GM12875 (cell line): Measurements from ENCODE around the gene ZNF768.

Source experiments
- H3K4me3 ChIP-seq: one replicate; pipeline ENCODE4 v1.5.1; 2011; ENCODE audit warnings: low read depth, low read length, control low read depth
- TF ChIP-seq, protein P1 (sequence below): IDR thresholded peaks from 2 replicates; pipeline ENCODE4 v1.5.1; 2011; ENCODE audit warnings: low read depth, mild to moderate bottlenecking, control low read depth, inconsistent platforms, low read length, moderate library complexity, borderline replicate concordance; ENCODE audit not compliant: insufficient read depth

Gene ZNF768

DNA sequence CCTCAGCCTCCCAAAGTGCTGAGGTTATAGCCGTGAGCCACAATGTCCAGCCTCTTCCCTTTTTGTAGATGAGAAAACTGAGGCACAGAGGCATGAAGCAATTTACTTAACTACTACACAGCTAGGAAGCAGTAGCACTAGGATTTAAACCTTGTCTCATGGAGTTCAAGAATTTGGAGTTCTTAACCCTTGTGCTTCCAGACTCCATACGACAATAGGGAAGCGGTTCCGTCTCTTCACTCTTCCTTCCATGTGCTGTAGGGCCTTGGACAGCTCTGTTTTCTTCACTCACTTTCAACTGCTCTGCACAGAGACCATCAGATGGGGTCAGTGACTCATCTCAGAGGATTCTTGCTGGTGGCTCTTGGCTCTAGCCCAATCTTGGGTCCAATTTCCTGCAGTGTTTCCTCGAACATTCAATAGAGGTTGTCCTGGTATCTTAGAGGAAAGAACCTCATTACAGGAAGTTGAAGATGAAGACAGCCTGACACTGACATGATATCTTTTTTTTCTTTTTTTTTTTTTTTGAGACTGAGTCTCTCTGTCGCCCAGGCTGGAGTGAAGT is 34.5 kb downstream of the ZNF768 start:
- TF ChIP-seq, protein P1, sequence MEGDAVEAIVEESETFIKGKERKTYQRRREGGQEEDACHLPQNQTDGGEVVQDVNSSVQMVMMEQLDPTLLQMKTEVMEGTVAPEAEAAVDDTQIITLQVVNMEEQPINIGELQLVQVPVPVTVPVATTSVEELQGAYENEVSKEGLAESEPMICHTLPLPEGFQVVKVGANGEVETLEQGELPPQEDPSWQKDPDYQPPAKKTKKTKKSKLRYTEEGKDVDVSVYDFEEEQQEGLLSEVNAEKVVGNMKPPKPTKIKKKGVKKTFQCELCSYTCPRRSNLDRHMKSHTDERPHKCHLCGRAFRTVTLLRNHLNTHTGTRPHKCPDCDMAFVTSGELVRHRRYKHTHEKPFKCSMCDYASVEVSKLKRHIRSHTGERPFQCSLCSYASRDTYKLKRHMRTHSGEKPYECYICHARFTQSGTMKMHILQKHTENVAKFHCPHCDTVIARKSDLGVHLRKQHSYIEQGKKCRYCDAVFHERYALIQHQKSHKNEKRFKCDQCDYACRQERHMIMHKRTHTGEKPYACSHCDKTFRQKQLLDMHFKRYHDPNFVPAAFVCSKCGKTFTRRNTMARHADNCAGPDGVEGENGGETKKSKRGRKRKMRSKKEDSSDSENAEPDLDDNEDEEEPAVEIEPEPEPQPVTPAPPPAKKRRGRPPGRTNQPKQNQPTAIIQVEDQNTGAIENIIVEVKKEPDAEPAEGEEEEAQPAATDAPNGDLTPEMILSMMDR, result no peak

DNA sequence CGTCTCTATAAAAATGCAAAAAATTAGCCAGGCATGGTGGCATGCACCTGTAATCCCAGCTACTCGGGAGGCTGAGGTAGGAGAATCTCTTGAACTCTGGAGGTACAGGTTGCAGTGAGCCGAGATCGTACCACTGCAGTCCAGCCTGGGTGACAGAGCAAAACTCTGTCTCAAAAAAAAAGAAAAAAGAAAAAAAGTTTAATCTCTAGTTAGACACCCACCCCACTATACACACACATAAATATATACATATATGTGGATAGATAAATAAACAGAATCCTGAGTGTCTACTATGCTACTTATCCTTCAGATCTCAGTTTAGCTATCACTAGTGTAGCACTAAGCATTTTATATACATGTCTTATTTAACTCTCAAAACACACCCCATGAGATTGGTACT is 35.1 kb downstream of the ZNF768 start:
- H3K4me3 ChIP-seq, result no peak overlapping the region
- TF ChIP-seq, protein P1, result no peak

More for the DNA sequence above, 34.5 kb downstream of the ZNF768 start:
- no peak overlapping the region for H3K4me3 ChIP-seq

DNA sequence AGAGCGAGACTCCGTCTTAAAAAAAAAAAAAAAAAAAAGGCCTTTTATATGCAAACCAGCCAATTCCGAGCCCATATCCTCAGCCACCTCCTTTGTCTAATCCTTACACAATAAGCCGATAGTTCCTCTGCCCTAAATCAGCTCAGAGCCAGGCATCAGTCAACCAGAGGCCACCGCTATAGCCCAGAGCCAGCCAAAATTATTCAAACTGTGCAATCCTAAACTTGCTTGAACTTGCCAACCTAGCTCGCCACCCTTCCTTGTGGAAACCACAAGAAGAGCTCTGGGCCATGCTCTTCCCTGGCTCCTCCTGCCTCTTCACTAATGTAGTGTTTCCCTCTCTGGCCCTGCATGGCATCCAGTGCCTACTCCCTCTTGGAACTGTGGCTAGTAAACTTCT is 36.2 kb downstream of the ZNF768 start:
- TF ChIP-seq, protein P1, result no peak
- no peak overlapping the region for H3K4me3 ChIP-seq

DNA sequence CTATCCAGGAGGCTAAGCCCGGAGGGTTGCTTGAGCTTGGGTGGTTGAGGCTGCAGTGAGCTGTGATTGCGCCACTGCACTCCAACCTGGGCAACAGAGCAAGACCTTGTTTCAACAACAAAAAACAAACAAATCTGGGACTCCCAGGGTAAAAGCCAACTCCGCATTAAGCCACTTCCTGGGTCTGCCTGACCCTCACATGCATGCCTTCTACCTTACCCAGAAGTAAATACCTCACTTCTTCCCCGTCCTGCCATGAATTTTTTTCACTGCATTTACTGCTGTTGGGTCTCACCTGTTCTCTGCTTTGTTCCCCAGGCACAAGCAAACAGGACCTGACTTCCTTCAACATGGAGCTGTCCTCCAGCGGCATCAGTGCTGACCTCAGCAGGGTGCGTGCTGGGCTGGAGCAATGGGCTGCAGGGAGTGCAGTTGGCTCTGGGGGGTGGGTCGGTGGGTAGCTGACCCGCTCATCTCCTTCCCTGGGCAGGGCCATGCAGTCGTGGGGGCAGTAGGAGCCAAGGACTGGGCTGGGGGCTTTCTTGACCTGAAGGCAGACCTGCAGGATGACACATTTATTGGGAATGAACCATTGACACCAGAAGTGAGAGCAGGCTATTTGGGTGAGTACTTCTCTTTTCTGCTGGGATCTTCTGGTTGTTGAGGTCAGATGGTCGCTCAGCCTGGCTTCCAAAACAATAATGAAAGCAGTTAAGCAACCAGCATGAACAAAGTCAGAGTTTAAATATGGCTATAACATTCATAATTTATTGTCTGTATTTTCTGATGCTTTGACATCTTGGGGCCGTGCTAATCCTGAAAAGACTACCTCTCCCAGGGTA is 37.4 kb downstream of the ZNF768 start:
- TF ChIP-seq, protein P1, result no peak
- H3K4me3 ChIP-seq, result no peak overlapping the region

DNA sequence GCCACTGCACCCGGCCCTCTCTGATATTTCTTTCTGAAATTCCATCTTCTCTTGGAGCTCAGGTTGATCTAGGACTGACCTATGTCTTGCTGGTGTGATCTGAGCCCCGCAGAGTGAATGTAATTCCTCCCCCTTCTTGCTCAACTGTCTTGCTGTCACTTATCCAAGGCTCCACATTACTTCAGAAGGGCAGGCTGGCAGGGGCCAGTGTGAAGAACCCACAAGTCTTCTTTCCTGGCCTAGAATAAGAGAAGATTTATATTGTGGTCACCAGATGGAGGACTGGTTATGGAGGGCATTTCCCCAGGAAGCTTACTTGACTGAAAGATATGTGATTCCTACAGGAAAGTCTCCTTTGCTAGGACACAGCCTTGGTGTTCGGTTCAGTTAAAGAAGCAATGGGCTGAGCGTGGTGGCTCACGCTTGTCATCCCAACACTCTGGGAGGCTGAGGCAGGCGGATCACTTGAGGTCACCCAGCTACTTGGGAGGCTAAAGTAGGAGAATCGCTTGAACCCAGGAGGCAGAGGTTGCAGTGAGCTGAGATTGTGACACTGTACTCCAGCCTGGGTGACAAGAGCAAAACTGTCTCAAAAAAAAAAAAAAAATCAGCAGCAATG is 40.4 kb downstream of the ZNF768 start:
- H3K4me3 ChIP-seq, result no peak overlapping the region
- TF ChIP-seq, protein P1, result no peak

DNA sequence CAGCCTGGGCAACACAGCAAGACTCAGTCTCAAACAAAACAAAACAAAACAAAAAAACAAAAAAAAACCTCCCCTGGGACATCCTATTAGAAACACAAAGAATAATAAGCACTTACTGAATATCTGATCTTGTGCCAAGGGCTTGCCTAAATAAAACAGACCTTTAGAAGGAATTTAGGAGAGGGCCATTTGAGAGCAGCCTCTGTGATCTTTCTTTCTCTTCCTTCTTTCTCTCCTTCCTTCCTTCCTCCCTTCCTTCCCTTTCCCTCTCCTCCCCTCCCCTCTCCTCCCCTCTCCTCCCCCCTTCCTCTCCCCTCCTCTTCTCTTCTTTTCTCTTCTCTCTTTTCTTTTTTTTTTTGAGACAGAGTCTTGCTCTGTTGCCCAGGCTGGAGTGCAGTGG is 41.5 kb downstream of the ZNF768 start:
- no peak overlapping the region for H3K4me3 ChIP-seq
- TF ChIP-seq, protein P1, result no peak
